Ureter (tissue), 1 donor: ENCODE measurements around the gene HMGB1. TPM values are rescaled to one million over a fixed set of nuclear protein-coding genes. Genes with fewer than 3 reads are reported as not detected.
A peak's percentile ranks its signal among the peaks of the same experiment; 100 is the strongest.

Experiments
- DNase-seq: peaks from one replicate; pipeline ENCODE4 v3.0.0-alpha.2; 2020; ENCODE audit warnings: low spot score
- total RNA-seq: library from RNA; stranded (reverse); gene quantifications from one replicate; pipeline ENCODE4 v1.2.4, GENCODE V29; 2023
- donor health status: DM: yes; HTN: yes; CAD: no.

Gene HMGB1
- 273 TPM for total RNA-seq

- DNase-seq: peak; percentile 99
Measured at GRCh38 chr13:30465593-30466357, at the start of gene HMGB1. HMGB1 (minus strand) TSS chr13:30465936; CDS start chr13:30463680, 2,256 bp downstream.

GRCh38 chr13:30510811-30511371 is 45.2 kb upstream of the HMGB1 start:
- no peak for DNase-seq

GRCh38 chr13:30510091-30510490 is 44.4 kb upstream of the HMGB1 start:
- DNase-seq: no peak

GRCh38 chr13:30509254-30510050 is 43.7 kb upstream of the HMGB1 start:
- DNase-seq: no peak

- no peak for DNase-seq
Measured at GRCh38 chr13:30504081-30504480, 38.3 kb upstream of the HMGB1 start.

GRCh38 chr13:30502237-30502636 is 36.5 kb upstream of the HMGB1 start:
- no peak for DNase-seq

- no peak for DNase-seq
Measured at GRCh38 chr13:30499338-30499737, 33.6 kb upstream of the HMGB1 start.

- no peak for DNase-seq
Measured at GRCh38 chr13:30496147-30496546, 30.4 kb upstream of the HMGB1 start.

GRCh38 chr13:30495746-30496145 is 30.0 kb upstream of the HMGB1 start:
- DNase-seq: no peak

GRCh38 chr13:30493658-30494381 is 28.1 kb upstream of the HMGB1 start:
- DNase-seq: no peak

GRCh38 chr13:30487075-30487470 is 21.3 kb upstream of the HMGB1 start:
- no peak for DNase-seq

- DNase-seq: peak; percentile 55
Measured at GRCh38 chr13:30486230-30487074, 20.7 kb upstream of the HMGB1 start.

GRCh38 chr13:30481241-30481760 is 15.6 kb upstream of the HMGB1 start:
- no peak for DNase-seq

- DNase-seq: no peak
Measured at GRCh38 chr13:30480292-30480950, 14.7 kb upstream of the HMGB1 start.

GRCh38 chr13:30479883-30480219 is 14.1 kb upstream of the HMGB1 start:
- DNase-seq: no peak

GRCh38 chr13:30479154-30479882 is 13.6 kb upstream of the HMGB1 start:
- DNase-seq: no peak

- DNase-seq: no peak
Measured at GRCh38 chr13:30477346-30478195, 11.8 kb upstream of the HMGB1 start.

- DNase-seq: no peak
Measured at GRCh38 chr13:30473675-30474074, 7.9 kb upstream of the HMGB1 start.

- no peak for DNase-seq
Measured at GRCh38 chr13:30466841-30467252, 1.1 kb upstream of the HMGB1 start.
